HL-60 (cell line): Measurements from ENCODE around the gene CIB4.

ENCODE experiments used
- DNase-seq, 2 experiments: peaks; one replicate each; pipeline ENCODE4 v3.0.0-alpha.2; 2010 to 2020; ENCODE audit warnings: low read depth in 1 of 2, low spot score in 1 of 2
- H3K27ac ChIP-seq: fragments of 250-450 bp; sonication (Bioruptor Pico); replicated peaks from 2 replicates; pipeline ENCODE4 v1.5.1; 2020; ENCODE audit warnings: mild to moderate bottlenecking, moderate library complexity
- H3K27me3 ChIP-seq: fragments of 250-450 bp; sonication (Bioruptor Pico); 2 replicates; pipeline ENCODE4 v1.5.1; 2021; ENCODE audit warnings: mild to moderate bottlenecking, moderate library complexity; ENCODE audit not compliant: insufficient read depth, poor library complexity, severe bottlenecking
- H3K4me3 ChIP-seq: replicated peaks from 2 replicates; pipeline ENCODE4 v1.5.1; 2011; ENCODE audit warnings: mild to moderate bottlenecking, control low read depth, low read length; ENCODE audit not compliant: insufficient read depth
- CTCF ChIP-seq: IDR thresholded peaks from one replicate; pipeline ENCODE4 v1.5.1; 2011; ENCODE audit warnings: low read length, control low read depth, inconsistent platforms; ENCODE audit not compliant: insufficient read depth
- GABPA ChIP-seq: IDR thresholded peaks from 2 replicates; pipeline ENCODE4 v1.6.1; 2012; ENCODE audit warnings: low read depth
- POLR2AphosphoS5 ChIP-seq: IDR thresholded peaks from 2 replicates; pipeline ENCODE4 v1.6.1; 2012; ENCODE audit warnings: low read depth
- REST ChIP-seq: IDR thresholded peaks from 2 replicates; pipeline ENCODE4 v1.6.1; 2012; ENCODE audit warnings: low read depth; ENCODE audit not compliant: insufficient replicate concordance
- SPI1 ChIP-seq: IDR thresholded peaks from 2 replicates; pipeline ENCODE4 v1.6.1; 2012; ENCODE audit warnings: low read depth, mild to moderate bottlenecking, borderline replicate concordance

Gene CIB4

GRCh38 chr2:26672818-26673393 is 31.7 kb upstream of the CIB4 start:
- H3K27me3 ChIP-seq, result peaks cover 2% of the 10 kb centered on the region
- DNase-seq, result no peak
- no peak for TF ChIP-seq SPI1
- no peak for TF ChIP-seq POLR2AphosphoS5
- TF ChIP-seq CTCF, result no peak
- TF ChIP-seq REST, result no peak

GRCh38 chr2:26672112-26672817 is 31.1 kb upstream of the CIB4 start:
- no peak for DNase-seq
- Histone ChIP-seq H3K27me3 (peaks cover 2% of the 10 kb centered on the region), H3K27ac (no peak overlapping the region), H3K4me3 (no peak overlapping the region)
- TF ChIP-seq REST, result no peak
- TF ChIP-seq SPI1, result no peak
- no peak for TF ChIP-seq CTCF
- TF ChIP-seq POLR2AphosphoS5, result no peak
- TF ChIP-seq GABPA, result no peak

More at GRCh38 chr2:26672818-26673393, 31.7 kb upstream of the CIB4 start:
- Histone ChIP-seq H3K4me3 (no peak overlapping the region), H3K27ac (no peak overlapping the region)

GRCh38 chr2:26671691-26672090 is 30.5 kb upstream of the CIB4 start:
- TF ChIP-seq GABPA (no peak), CTCF (no peak), REST (no peak), SPI1 (no peak), POLR2AphosphoS5 (no peak)
- Histone ChIP-seq H3K4me3 (no peak overlapping the region), H3K27me3 (peaks cover 2% of the 10 kb centered on the region), H3K27ac (no peak overlapping the region)
- DNase-seq, result no peak
